HepG2 (cell line): Measurements from ENCODE around the gene C13orf46. TPM values are rescaled to one million over a fixed set of nuclear protein-coding genes. Genes with fewer than 3 reads are reported as not detected.

Experiments
- ATAC-seq: fragments of 200-7000 bp; cut with Tn5 transposase; 3 replicates; pipeline ENCODE4 v1.9.1; 2020; ENCODE audit warnings: mild to moderate bottlenecking, moderate library complexity
- BruUV-seq: library from RNA; stranded (reverse); fragments of 400-500 nt; replicated peaks from 2 replicates; lab custom pipeline; 2021; lab: Mats Ljungman, UMichigan
- CTCF ChIA-PET: fragments of 300-600 bp; formaldehyde crosslinking; extraction: SDS; loops from one replicate; lab custom pipeline; 2021; ENCODE audit warnings: low total read pairs, inconsistent platforms, low intra/inter-chr PET ratio; lab: Yijun Ruan, JAX
- POLR2A ChIA-PET: fragments of 350-600 bp; sonication (Branson Sonifier 250); formaldehyde crosslinking; loops from one replicate; lab custom pipeline; 2020; ENCODE audit warnings: antibody characterized with exemption, inconsistent platforms; lab: Yijun Ruan, JAX
- DNase-seq: peaks from one replicate; pipeline ENCODE4 v3.0.0-alpha.2; 2015; ENCODE audit warnings: low spot score
- FAIRE-seq: peaks from 3 replicates; lab custom pipeline; 2011; peaks lifted over from hg19 to GRCh38; lab: Jason Lieb, UNC
- H2AFZ ChIP-seq: one replicate; pipeline ENCODE4 v1.6.1; 2011; ENCODE audit warnings: low read length, inconsistent platforms
- H3K27ac ChIP-seq: fragments of 300-600 bp; 3 replicates; pipeline ENCODE4 v1.8.0; 2011; ENCODE audit warnings: mixed run types, mild to moderate bottlenecking, mixed read lengths, low read length, inconsistent platforms; ENCODE audit not compliant: insufficient read depth; ENCODE audit errors: extremely low read length
- H3K27me3 ChIP-seq, 2 experiments: fragments of 200-600 bp in 1 of 2; 2 replicates in 1 of 2; 3 replicates in 1 of 2; pipeline versions ENCODE4 v1.6.0 to v1.8.0; 2011; ENCODE audit warnings: low read length in 2 of 2, mild to moderate bottlenecking in 2 of 2, moderate library complexity in 2 of 2, inconsistent platforms in 1 of 2; ENCODE audit not compliant: insufficient read depth in 2 of 2, control insufficient read depth in 1 of 2
- H3K36me3 ChIP-seq, 2 experiments: fragments of 200-600 bp in 1 of 2; replicated peaks in 1 of 2; 2 replicates in 1 of 2; 3 replicates in 1 of 2; pipeline versions ENCODE4 v1.5.1 to v1.8.0; 2011; ENCODE audit warnings: low read length in 2 of 2, inconsistent platforms in 1 of 2; ENCODE audit not compliant: insufficient read depth in 2 of 2, control insufficient read depth in 1 of 2
- H3K4me1 ChIP-seq: 2 replicates; pipeline ENCODE4 v1.5.1; 2012; ENCODE audit warnings: low read length, inconsistent platforms; ENCODE audit not compliant: insufficient read depth
- H3K4me2 ChIP-seq: 2 replicates; pipeline ENCODE4 v1.6.0; 2011; ENCODE audit warnings: low read depth, low read length, inconsistent platforms
- H3K4me3 ChIP-seq, 3 experiments: fragments of 200-600 bp in 1 of 3; sonication (generic), shearing (Covaris generic) in 1 of 3; replicated peaks in 1 of 3; 2 replicates each; pipeline ENCODE4 v1.5.1; 2011 to 2016; ENCODE audit warnings: low read length in 3 of 3, inconsistent platforms in 2 of 3, low read depth in 2 of 3, mild to moderate bottlenecking in 2 of 3, control low read depth in 1 of 3, mixed read lengths in 1 of 3; ENCODE audit not compliant: insufficient read depth in 1 of 3
- H3K79me2 ChIP-seq: one replicate; pipeline ENCODE4 v1.6.1; 2011; ENCODE audit warnings: low read length, inconsistent platforms; ENCODE audit not compliant: insufficient read depth
- H3K9ac ChIP-seq: 2 replicates; pipeline ENCODE4 v1.6.0; 2011; ENCODE audit warnings: mild to moderate bottlenecking, low read depth, low read length, inconsistent platforms; ENCODE audit not compliant: insufficient read depth
- H3K9me3 ChIP-seq: 2 replicates; pipeline ENCODE4 v1.5.1; 2012; ENCODE audit warnings: mild to moderate bottlenecking, low read length
- H4K20me1 ChIP-seq: 2 replicates; pipeline ENCODE4 v1.6.0; 2011; ENCODE audit warnings: inconsistent platforms, mild to moderate bottlenecking, low read length, moderate library complexity; ENCODE audit not compliant: insufficient read depth
- WGBS: methylation state at CpG from one replicate; pipeline ENCODE4 v1.1.6; 2017; ENCODE audit warnings: low lambda C conversion rate; 5-methylcytosine and 5-hydroxymethylcytosine counted together
- in situ Hi-C: cut with HindIII; loops from 2 replicates; pipeline ENCODE4 v1.10.0; 2017; ENCODE audit warnings: low pct_unique_long_range_greater_than_20kb; ENCODE audit not compliant: extremely low pct_ligation_motif_present
- intact Hi-C: fragments of 100-400 bp; cut with micrococcal nuclease; formaldehyde crosslinking; loops from one replicate; pipeline ENCODE4 v1.10.0; 2022; ENCODE audit not compliant: unreplicated experiment
- polyA plus RNA-seq, 8 experiments: library from polyadenylated mRNA; depleted of rRNA in 3 of 8; stranded (reverse) in 7 of 8; unstranded in 1 of 8; fragments of >200 nt; fragmentation: Illumina TruSeq in 4 of 8; extraction: Trizol in 4 of 8; gene quantifications; 2 replicates each; pipeline versions ENCODE4 v1.2.1 to v1.2.3, GENCODE V29; 2011 to 2016; ENCODE audit warnings: low read depth in 4 of 8, missing spikeins in 1 of 8, mixed read lengths in 1 of 8; ENCODE audit not compliant: insufficient read depth in 1 of 8
- total RNA-seq, 5 experiments: library from RNA; depleted of rRNA; stranded (reverse); fragments of >200 nt; fragmentation: Illumina TruSeq; extraction: Trizol; gene quantifications; 2 replicates each; pipeline ENCODE4 v1.2.3, GENCODE V29; 2016; ENCODE audit warnings: low read depth in 1 of 5
- TF ChIP-seq, protein P1 (sequence below): fragments of 450-650 bp; IDR thresholded peaks from 2 replicates; pipeline ENCODE4 v1.6.1; 2016
- TF ChIP-seq, protein P2 (sequence below): sonication (generic); formaldehyde crosslinking; IDR thresholded peaks from 2 replicates; pipeline ENCODE4 v1.5.1; 2020; ENCODE audit warnings: mild to moderate bottlenecking, missing genetic modification reagents, moderate library complexity

Gene C13orf46
- total and polyA plus RNA-seq, 2 of the 13 experiments (the other 11 are each of a cell fraction or from before 2014, with no cell fraction given), result 0.01 TPM; not detected in 1

DNA sequence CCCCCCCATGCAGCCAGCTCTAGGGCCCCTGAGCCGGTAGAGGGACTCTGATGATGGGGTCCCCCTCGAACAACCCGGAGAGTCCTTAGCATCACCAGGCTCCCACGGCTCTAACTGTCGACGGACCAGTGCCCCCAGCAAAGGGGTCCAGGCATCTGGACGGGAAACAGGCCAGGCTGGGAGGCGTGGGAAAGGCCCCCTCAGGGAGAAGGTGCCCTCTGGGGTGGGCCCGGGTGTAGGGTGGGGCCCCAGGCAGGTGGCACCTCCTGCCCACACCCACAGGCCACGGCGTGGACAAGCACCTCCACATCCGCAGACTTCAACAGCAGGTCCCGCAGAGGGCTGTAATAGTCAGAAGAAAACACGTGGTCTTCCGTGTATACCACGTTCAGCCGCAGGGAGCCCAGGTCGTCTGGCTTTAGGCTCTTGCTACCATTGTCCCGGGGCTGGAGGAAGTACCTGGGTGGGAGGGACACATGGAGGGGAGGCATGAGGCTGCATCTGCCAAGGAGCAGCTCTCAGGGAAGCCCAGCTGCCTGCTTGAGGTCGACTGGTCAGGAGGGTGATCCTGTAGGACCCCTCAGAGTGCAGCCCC is 44.7 kb upstream of the C13orf46 start:
- H4K20me1 ChIP-seq, result no peaks in the 10 kb centered on the region
- no TSS peak for BruUV-seq
- POLR2A ChIA-PET, result no interaction called here
- FAIRE-seq (no peak), ATAC-seq (no peak)
- H3K4me1 ChIP-seq, result no peaks in the 10 kb centered on the region
- H3K9ac ChIP-seq, result no peak overlapping the region
- H3K4me2 ChIP-seq, result no peak overlapping the region
- H2AFZ ChIP-seq, result no peak overlapping the region
- 32% methylated on average over 4 of the region's 20 CpGs for WGBS
- no peaks in the 10 kb centered on the region for H3K9me3 ChIP-seq
- no peak overlapping the region for H3K4me3 ChIP-seq
- TF ChIP-seq, protein P1, sequence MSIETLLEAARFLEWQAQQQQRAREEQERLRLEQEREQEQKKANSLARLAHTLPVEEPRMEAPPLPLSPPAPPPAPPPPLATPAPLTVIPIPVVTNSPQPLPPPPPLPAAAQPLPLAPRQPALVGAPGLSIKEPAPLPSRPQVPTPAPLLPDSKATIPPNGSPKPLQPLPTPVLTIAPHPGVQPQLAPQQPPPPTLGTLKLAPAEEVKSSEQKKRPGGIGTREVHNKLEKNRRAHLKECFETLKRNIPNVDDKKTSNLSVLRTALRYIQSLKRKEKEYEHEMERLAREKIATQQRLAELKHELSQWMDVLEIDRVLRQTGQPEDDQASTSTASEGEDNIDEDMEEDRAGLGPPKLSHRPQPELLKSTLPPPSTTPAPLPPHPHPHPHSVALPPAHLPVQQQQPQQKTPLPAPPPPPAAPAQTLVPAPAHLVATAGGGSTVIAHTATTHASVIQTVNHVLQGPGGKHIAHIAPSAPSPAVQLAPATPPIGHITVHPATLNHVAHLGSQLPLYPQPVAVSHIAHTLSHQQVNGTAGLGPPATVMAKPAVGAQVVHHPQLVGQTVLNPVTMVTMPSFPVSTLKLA, result peak; percentile 92
- TF ChIP-seq, protein P2, sequence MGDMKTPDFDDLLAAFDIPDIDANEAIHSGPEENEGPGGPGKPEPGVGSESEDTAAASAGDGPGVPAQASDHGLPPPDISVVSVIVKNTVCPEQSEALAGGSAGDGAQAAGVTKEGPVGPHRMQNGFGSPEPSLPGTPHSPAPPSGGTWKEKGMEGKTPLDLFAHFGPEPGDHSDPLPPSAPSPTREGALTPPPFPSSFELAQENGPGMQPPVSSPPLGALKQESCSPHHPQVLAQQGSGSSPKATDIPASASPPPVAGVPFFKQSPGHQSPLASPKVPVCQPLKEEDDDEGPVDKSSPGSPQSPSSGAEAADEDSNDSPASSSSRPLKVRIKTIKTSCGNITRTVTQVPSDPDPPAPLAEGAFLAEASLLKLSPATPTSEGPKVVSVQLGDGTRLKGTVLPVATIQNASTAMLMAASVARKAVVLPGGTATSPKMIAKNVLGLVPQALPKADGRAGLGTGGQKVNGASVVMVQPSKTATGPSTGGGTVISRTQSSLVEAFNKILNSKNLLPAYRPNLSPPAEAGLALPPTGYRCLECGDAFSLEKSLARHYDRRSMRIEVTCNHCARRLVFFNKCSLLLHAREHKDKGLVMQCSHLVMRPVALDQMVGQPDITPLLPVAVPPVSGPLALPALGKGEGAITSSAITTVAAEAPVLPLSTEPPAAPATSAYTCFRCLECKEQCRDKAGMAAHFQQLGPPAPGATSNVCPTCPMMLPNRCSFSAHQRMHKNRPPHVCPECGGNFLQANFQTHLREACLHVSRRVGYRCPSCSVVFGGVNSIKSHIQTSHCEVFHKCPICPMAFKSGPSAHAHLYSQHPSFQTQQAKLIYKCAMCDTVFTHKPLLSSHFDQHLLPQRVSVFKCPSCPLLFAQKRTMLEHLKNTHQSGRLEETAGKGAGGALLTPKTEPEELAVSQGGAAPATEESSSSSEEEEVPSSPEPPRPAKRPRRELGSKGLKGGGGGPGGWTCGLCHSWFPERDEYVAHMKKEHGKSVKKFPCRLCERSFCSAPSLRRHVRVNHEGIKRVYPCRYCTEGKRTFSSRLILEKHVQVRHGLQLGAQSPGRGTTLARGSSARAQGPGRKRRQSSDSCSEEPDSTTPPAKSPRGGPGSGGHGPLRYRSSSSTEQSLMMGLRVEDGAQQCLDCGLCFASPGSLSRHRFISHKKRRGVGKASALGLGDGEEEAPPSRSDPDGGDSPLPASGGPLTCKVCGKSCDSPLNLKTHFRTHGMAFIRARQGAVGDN (CRISPR knock-in tag), result no peak
- TF ChIP-seq, all 625 proteins: peak for 1
- intact Hi-C loops (no loop called here), in situ Hi-C loops (no loop called here)
- Histone ChIP-seq H3K79me2 (no peaks in the 10 kb centered on the region), H3K36me3 (no peaks in the 10 kb centered on the region), H3K27ac (no peak overlapping the region), H3K27me3 (peaks cover 8 to 65% of the 10 kb centered on the region in 2 experiments)
- DNase-seq, result no peak
- CTCF ChIA-PET, result no interaction called here
